ENCODE data around the gene SAMD13. TPM values are rescaled to one million over a fixed set of nuclear protein-coding genes. Genes with fewer than 3 reads are reported as not detected.

Gene SAMD13
- total and polyA plus RNA-seq, 5 experiments from 2014 or later: 0.57 to 1.3 (median 1.2) TPM

- Mint-ChIP-seq H3K9me3 (peaks cover 0 to 2% (median 0%) of the 10 kb centered on the region in 9 donors), H3K4me1 (peaks cover 2 to 14% (median 10%) of the 10 kb centered on the region in 4 donors), H3K27ac (no peak overlapping the region), H3K36me3 (no peaks in the 10 kb centered on the region), H3K4me3 (no peak overlapping the region), H3K27me3 (no peaks in the 10 kb centered on the region)
- ATAC-seq (no peak), DNase-seq (no peak)
- POLR2A ChIA-PET: no interaction called here
Measured at GRCh38 chr1:84366786-84367185, 65.3 kb downstream of the SAMD13 start.

GRCh38 chr1:84367219-84367618 lies 65.7 kb downstream of the SAMD13 start:
- POLR2A ChIA-PET: no interaction called here
- no peak for ATAC-seq
- Mint-ChIP-seq H3K36me3 (no peaks in the 10 kb centered on the region), H3K4me1 (peaks cover 2 to 14% (median 10%) of the 10 kb centered on the region in 4 donors), H3K9me3 (peaks cover 0 to 2% (median 0%) of the 10 kb centered on the region in 9 donors), H3K27ac (no peak overlapping the region), H3K27me3 (no peaks in the 10 kb centered on the region), H3K4me3 (no peak overlapping the region)
- no peak for DNase-seq

- no peaks in the 10 kb centered on the region for H3K36me3 Mint-ChIP-seq
- POLR2A ChIA-PET: no interaction called here
- no peak overlapping the region for H3K27ac Mint-ChIP-seq
- no peak overlapping the region for H3K4me3 Mint-ChIP-seq
- H3K27me3 Mint-ChIP-seq: no peaks in the 10 kb centered on the region
- DNase-seq (no peak), ATAC-seq (no peak)
- H3K4me1 Mint-ChIP-seq: peaks cover 0 to 12% (median under 1%) of the 10 kb centered on the region in 4 donors
- peaks cover 0 to 2% (median 0%) of the 10 kb centered on the region in 9 donors for H3K9me3 Mint-ChIP-seq
Measured at GRCh38 chr1:84368441-84368840, 66.9 kb downstream of the SAMD13 start.

- Mint-ChIP-seq H3K9me3 (peaks cover 0 to 2% (median 0%) of the 10 kb centered on the region in 9 donors), H3K4me1 (peaks cover 0 to 11% (median under 1%) of the 10 kb centered on the region in 4 donors), H3K36me3 (no peaks in the 10 kb centered on the region), H3K27me3 (peaks cover 0 to 1% (median 0%) of the 10 kb centered on the region in 5 donors), H3K27ac (peak overlapping the region in 2 of 10 donors; percentile 21 to 27), H3K4me3 (no peak overlapping the region)
- DNase-seq (no peak), ATAC-seq (no peak)
- POLR2A ChIA-PET: no interaction called here
Measured at GRCh38 chr1:84370266-84370665, 68.8 kb downstream of the SAMD13 start.

GRCh38 chr1:84370831-84371394 lies 69.4 kb downstream of the SAMD13 start:
- no peak for DNase-seq
- no peaks in the 10 kb centered on the region for H3K36me3 Mint-ChIP-seq
- no peak overlapping the region for H3K4me3 Mint-ChIP-seq
- POLR2A ChIA-PET: no interaction called here
- ATAC-seq: no peak
- H3K27ac Mint-ChIP-seq: peak overlapping the region in 1 of 10 donors; percentile 27
- peaks cover 0 to 4% (median under 1%) of the 10 kb centered on the region in 4 donors for H3K4me1 Mint-ChIP-seq
- peaks cover 0 to 1% (median 0%) of the 10 kb centered on the region in 5 donors for H3K27me3 Mint-ChIP-seq
- peaks cover 0 to 2% (median 0%) of the 10 kb centered on the region in 9 donors for H3K9me3 Mint-ChIP-seq

- Mint-ChIP-seq H3K27ac (no peak overlapping the region), H3K4me3 (no peak overlapping the region), H3K4me1 (peaks cover 0 to 3% (median under 1%) of the 10 kb centered on the region in 4 donors), H3K9me3 (no peaks in the 10 kb centered on the region), H3K36me3 (no peaks in the 10 kb centered on the region), H3K27me3 (peaks cover 0 to 1% (median 0%) of the 10 kb centered on the region in 5 donors)
- POLR2A ChIA-PET: no interaction called here
- DNase-seq (no peak), ATAC-seq (no peak)
Measured at GRCh38 chr1:84373436-84374141, 72.1 kb downstream of the SAMD13 start.

GRCh38 chr1:84374991-84375696 lies 73.6 kb downstream of the SAMD13 start:
- Mint-ChIP-seq H3K36me3 (no peaks in the 10 kb centered on the region), H3K9me3 (no peaks in the 10 kb centered on the region), H3K4me1 (peaks cover 0 to 3% (median under 1%) of the 10 kb centered on the region in 4 donors), H3K4me3 (no peak overlapping the region), H3K27me3 (peaks cover 0 to 1% (median 0%) of the 10 kb centered on the region in 5 donors), H3K27ac (no peak overlapping the region)
- POLR2A ChIA-PET: no interaction called here
- DNase-seq (no peak), ATAC-seq (no peak)

GRCh38 chr1:84376000-84376910 lies 74.7 kb downstream of the SAMD13 start:
- POLR2A ChIA-PET: no interaction called here
- no peak for ATAC-seq
- H3K36me3 Mint-ChIP-seq: no peaks in the 10 kb centered on the region

GRCh38 chr1:84377480-84378095 lies 76.1 kb downstream of the SAMD13 start:
- ATAC-seq (no peak), DNase-seq (no peak)
- no peaks in the 10 kb centered on the region for H3K9me3 Mint-ChIP-seq
- H3K4me3 Mint-ChIP-seq: no peak overlapping the region
- no peak overlapping the region for H3K27ac Mint-ChIP-seq
- peaks cover 0 to 2% (median 0%) of the 10 kb centered on the region in 4 donors for H3K4me1 Mint-ChIP-seq
- peaks cover 0 to 4% (median 0%) of the 10 kb centered on the region in 5 donors for H3K27me3 Mint-ChIP-seq
- POLR2A ChIA-PET: no interaction called here
- H3K36me3 Mint-ChIP-seq: no peaks in the 10 kb centered on the region

More at GRCh38 chr1:84376000-84376910, 74.7 kb downstream of the SAMD13 start:
- peaks cover 0 to 4% (median 0%) of the 10 kb centered on the region in 5 donors for H3K27me3 Mint-ChIP-seq
- H3K4me3 Mint-ChIP-seq: no peak overlapping the region
- no peak overlapping the region for H3K27ac Mint-ChIP-seq
- peaks cover 0 to 2% (median 0%) of the 10 kb centered on the region in 4 donors for H3K4me1 Mint-ChIP-seq
- no peaks in the 10 kb centered on the region for H3K9me3 Mint-ChIP-seq
- no peak for DNase-seq

GRCh38 chr1:84379138-84379916 lies 77.8 kb downstream of the SAMD13 start:
- no peak overlapping the region for H3K27ac Mint-ChIP-seq
- H3K4me3 Mint-ChIP-seq: no peak overlapping the region
- no peaks in the 10 kb centered on the region for H3K4me1 Mint-ChIP-seq
- peaks cover 0 to 4% (median 0%) of the 10 kb centered on the region in 5 donors for H3K27me3 Mint-ChIP-seq
- no peaks in the 10 kb centered on the region for H3K36me3 Mint-ChIP-seq
- DNase-seq (no peak), ATAC-seq (no peak)
- POLR2A ChIA-PET: no interaction called here
- H3K9me3 Mint-ChIP-seq: no peaks in the 10 kb centered on the region

GRCh38 chr1:84379917-84380180 lies 78.3 kb downstream of the SAMD13 start:
- H3K9me3 Mint-ChIP-seq: no peaks in the 10 kb centered on the region
- H3K27ac Mint-ChIP-seq: no peak overlapping the region
- ATAC-seq (no peak), DNase-seq (no peak)
- H3K27me3 Mint-ChIP-seq: peaks cover 0 to 4% (median 0%) of the 10 kb centered on the region in 5 donors
- no peak overlapping the region for H3K4me3 Mint-ChIP-seq
- no peaks in the 10 kb centered on the region for H3K4me1 Mint-ChIP-seq
- no peaks in the 10 kb centered on the region for H3K36me3 Mint-ChIP-seq
- POLR2A ChIA-PET: no interaction called here

- DNase-seq: no peak
- no peak overlapping the region for H3K4me3 Mint-ChIP-seq
- ATAC-seq: no peak
- POLR2A ChIA-PET: no interaction called here
- no peaks in the 10 kb centered on the region for H3K9me3 Mint-ChIP-seq
- H3K36me3 Mint-ChIP-seq: no peaks in the 10 kb centered on the region
- H3K27ac Mint-ChIP-seq: no peak overlapping the region
- peaks cover 0 to 4% (median 0%) of the 10 kb centered on the region in 4 donors for H3K4me1 Mint-ChIP-seq
- peaks cover 0 to 4% (median 0%) of the 10 kb centered on the region in 5 donors for H3K27me3 Mint-ChIP-seq
Measured at GRCh38 chr1:84382127-84382526, 80.6 kb downstream of the SAMD13 start.
